ENCODE measurements around the gene AKNA.

Gene AKNA

GRCh38 chr9:114350636-114351401, 37.0 kb downstream of the AKNA start:
- TF ChIP-seq, protein P1, sequence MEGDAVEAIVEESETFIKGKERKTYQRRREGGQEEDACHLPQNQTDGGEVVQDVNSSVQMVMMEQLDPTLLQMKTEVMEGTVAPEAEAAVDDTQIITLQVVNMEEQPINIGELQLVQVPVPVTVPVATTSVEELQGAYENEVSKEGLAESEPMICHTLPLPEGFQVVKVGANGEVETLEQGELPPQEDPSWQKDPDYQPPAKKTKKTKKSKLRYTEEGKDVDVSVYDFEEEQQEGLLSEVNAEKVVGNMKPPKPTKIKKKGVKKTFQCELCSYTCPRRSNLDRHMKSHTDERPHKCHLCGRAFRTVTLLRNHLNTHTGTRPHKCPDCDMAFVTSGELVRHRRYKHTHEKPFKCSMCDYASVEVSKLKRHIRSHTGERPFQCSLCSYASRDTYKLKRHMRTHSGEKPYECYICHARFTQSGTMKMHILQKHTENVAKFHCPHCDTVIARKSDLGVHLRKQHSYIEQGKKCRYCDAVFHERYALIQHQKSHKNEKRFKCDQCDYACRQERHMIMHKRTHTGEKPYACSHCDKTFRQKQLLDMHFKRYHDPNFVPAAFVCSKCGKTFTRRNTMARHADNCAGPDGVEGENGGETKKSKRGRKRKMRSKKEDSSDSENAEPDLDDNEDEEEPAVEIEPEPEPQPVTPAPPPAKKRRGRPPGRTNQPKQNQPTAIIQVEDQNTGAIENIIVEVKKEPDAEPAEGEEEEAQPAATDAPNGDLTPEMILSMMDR (IDR thresholded peaks at IDR 0.05; ENCODE audit: low read depth, low read length): no peak
- H3K4me3 ChIP-seq (ENCODE audit: low read depth, low read length): no peak overlapping the region
- DNase-seq (ENCODE audit: low read depth, low spot score): no peak
- in situ Hi-C loops (cut with HindIII; ENCODE audit: low sequenced_read_pairs): no loop called here

DNA sequence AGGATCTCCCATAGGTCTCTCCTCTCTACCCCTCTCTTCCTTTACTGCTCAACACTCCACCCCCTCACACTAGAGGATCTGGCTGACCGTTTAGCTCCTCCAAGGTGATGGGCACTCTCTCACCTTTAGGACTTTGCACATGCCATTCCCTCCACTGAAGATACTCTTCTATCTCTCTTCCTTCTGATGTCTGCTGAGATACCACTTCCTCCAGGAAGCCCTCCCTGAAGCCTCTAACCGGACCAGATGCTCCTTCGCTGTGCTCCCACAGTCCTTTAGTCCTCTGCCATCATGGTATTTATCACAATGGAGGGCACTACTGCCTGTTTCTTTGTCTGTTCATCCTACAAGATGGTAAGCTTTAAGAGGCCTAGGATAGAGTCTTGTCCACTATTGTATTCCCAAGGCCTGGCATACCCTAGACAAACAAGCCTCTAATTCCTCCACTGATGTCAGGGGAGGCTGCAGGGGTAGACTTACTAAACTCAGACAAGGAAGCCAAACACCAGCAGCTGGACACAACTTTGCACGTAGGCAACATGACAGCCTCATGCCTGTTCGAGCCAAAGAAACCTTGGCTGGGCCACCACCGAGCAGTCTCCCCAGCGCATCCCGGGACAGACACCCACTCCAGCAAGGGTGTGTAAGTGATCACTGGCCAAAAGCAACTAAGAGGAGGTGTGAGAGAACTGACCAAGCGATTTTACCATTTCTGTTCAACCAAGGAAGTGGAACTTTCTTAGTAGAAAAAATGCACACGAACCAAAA, 37.9 kb downstream of the AKNA start:
- H3K4me3 ChIP-seq (ENCODE audit: low read depth, low read length): no peak overlapping the region
- in situ Hi-C loops (cut with HindIII; ENCODE audit: low sequenced_read_pairs): no loop called here
- DNase-seq (ENCODE audit: low read depth, low spot score): no peak
- TF ChIP-seq, protein P1 (IDR thresholded peaks at IDR 0.05; ENCODE audit: low read depth, low read length): no peak

- in situ Hi-C loops (cut with HindIII; ENCODE audit: low sequenced_read_pairs): no loop called here
- peak; percentile 98 for DNase-seq (ENCODE audit: low read depth, low spot score)
- TF ChIP-seq, protein P1 (IDR thresholded peaks at IDR 0.05; ENCODE audit: low read depth, low read length): no peak
- H3K4me3 ChIP-seq (ENCODE audit: low read depth, low read length): no peak overlapping the region
These were observed 38.8 kb downstream of the AKNA start for GRCh38 chr9:114348906-114349482.

DNA sequence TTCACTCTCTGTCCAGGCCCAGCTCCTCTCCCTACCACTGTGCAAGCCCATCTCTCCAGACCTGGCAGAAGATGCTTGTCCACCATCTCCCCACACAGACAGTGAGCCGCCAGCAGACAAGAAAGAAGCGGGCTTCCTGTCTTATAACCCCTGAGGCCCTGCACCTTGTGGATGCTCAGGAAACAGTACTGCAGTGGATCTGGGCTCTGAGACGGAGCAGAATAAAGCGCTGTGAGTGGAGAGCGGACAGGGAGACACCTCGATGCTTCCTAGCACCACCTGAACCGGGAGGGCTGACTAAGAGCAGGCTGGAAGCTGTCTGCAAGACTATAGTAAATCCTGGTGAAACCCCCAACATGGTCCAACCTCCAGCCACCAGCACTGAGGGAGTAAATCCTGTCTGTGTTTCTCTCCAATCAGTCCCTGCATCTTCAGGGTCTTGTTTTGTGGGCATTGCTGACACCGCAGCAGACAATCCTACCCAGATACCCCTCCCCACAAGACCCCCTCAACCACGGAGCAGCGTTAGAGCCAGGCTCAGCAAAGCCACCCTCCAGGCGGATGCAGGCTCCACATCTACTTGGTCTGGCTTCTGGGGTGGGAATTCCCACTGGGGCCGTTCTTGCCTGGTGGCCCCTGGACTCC, 39.4 kb downstream of the AKNA start:
- H3K4me3 ChIP-seq (ENCODE audit: low read depth, low read length): no peak overlapping the region
- no peak for DNase-seq (ENCODE audit: low read depth, low spot score)
- TF ChIP-seq, protein P1 (IDR thresholded peaks at IDR 0.05; ENCODE audit: low read depth, low read length): no peak
- in situ Hi-C loops (cut with HindIII; ENCODE audit: low sequenced_read_pairs): no loop called here

- DNase-seq (ENCODE audit: low read depth, low spot score): no peak
- in situ Hi-C loops (cut with HindIII; ENCODE audit: low sequenced_read_pairs): no loop called here
These were observed 40.1 kb downstream of the AKNA start for GRCh38 chr9:114347675-114348074.

DNA sequence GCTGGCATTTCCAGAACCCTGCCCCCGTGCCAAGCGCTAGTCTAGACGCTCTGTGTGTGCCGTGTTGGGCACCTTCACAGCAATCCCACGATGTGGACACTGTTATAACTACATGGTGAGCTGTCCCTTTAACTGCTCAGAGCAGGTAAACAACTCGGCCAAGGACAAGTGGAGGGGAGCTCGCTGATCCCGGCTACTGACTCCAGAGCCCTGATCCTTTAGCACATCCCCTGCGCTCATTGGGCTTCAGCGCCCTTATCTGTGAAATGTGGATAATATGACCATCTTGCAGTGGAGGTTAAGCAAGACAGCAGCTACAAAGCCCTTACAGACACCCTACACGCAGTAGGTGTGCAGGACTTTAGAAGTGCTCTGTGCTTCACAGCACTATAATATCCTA, 41.6 kb downstream of the AKNA start:
- no peak for DNase-seq (ENCODE audit: low read depth, low spot score)
- TF ChIP-seq, protein P1 (IDR thresholded peaks at IDR 0.05; ENCODE audit: low read depth, low read length): no peak
- no peak overlapping the region for H3K4me3 ChIP-seq (ENCODE audit: low read depth, low read length)
- in situ Hi-C loops (cut with HindIII; ENCODE audit: low sequenced_read_pairs): no loop called here

More at GRCh38 chr9:114347675-114348074, 40.1 kb downstream of the AKNA start:
- H3K4me3 ChIP-seq (ENCODE audit: low read depth, low read length): no peak overlapping the region
- TF ChIP-seq, protein P1 (IDR thresholded peaks at IDR 0.05; ENCODE audit: low read depth, low read length): no peak

Measured in astrocyte of the spinal cord (primary cell).